Hepatocyte (in vitro differentiated cells): ENCODE results near the gene CHCHD4.

Experiments used
- EZH2 ChIP-seq: fragments of 200-600 bp; sonication (generic); IDR thresholded peaks from 2 replicates; pipeline ENCODE4 v1.6.1; 2016; ENCODE audit warnings: antibody characterized with exemption, mild to moderate bottlenecking, borderline replicate concordance
- EZH2phosphoT487 ChIP-seq: fragments of 200-600 bp; sonication (generic); IDR thresholded peaks from one replicate; pipeline ENCODE4 v1.6.1; 2018; ENCODE audit warnings: antibody characterized with exemption, mild to moderate bottlenecking, low read depth, moderate library complexity; ENCODE audit not compliant: unreplicated experiment, severe bottlenecking
- TF ChIP-seq, protein P1 (sequence below): fragments of 200-600 bp; sonication (generic); IDR thresholded peaks from 2 replicates; pipeline ENCODE4 v1.5.1; 2016; ENCODE audit warnings: antibody characterized with exemption, mild to moderate bottlenecking; ENCODE audit not compliant: poor library complexity

DNA sequence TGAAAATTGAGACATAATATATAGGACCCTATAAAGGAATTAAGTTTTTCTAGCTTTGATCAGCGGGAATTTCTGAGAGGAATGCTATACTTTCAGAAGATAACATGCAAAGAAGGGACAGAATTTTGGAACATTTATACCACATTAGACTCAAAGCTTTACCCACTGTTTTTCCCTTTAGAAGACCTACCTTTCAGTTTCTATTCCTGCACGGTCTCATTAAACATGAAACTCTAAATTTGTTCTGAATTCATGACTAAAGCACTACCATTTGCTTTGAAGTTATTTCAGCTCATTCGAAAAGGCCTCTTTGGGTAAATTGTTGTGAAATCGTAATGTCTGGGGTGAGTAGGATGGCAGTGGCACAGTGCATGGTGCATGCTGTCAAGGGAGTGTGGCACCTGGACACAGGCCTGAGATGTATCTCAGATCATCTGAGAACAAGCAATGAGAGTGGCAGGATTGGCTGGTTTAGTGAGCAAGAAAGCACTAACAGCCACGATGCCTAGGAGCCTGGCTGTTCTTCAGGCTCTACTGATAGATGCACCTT is 42.5 kb downstream of the CHCHD4 start:
- no peak for TF ChIP-seq EZH2
- TF ChIP-seq, protein P1, sequence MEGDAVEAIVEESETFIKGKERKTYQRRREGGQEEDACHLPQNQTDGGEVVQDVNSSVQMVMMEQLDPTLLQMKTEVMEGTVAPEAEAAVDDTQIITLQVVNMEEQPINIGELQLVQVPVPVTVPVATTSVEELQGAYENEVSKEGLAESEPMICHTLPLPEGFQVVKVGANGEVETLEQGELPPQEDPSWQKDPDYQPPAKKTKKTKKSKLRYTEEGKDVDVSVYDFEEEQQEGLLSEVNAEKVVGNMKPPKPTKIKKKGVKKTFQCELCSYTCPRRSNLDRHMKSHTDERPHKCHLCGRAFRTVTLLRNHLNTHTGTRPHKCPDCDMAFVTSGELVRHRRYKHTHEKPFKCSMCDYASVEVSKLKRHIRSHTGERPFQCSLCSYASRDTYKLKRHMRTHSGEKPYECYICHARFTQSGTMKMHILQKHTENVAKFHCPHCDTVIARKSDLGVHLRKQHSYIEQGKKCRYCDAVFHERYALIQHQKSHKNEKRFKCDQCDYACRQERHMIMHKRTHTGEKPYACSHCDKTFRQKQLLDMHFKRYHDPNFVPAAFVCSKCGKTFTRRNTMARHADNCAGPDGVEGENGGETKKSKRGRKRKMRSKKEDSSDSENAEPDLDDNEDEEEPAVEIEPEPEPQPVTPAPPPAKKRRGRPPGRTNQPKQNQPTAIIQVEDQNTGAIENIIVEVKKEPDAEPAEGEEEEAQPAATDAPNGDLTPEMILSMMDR = no peak
- no peak for TF ChIP-seq EZH2phosphoT487
